ENCODE results near the gene FOXJ2.
"Not testable (repeated sequence)": the region's sequence is repeated elsewhere in the genome, so short reads cannot be mapped to it uniquely, and the experiment has no call there.

FOXJ2 gene

DNA sequence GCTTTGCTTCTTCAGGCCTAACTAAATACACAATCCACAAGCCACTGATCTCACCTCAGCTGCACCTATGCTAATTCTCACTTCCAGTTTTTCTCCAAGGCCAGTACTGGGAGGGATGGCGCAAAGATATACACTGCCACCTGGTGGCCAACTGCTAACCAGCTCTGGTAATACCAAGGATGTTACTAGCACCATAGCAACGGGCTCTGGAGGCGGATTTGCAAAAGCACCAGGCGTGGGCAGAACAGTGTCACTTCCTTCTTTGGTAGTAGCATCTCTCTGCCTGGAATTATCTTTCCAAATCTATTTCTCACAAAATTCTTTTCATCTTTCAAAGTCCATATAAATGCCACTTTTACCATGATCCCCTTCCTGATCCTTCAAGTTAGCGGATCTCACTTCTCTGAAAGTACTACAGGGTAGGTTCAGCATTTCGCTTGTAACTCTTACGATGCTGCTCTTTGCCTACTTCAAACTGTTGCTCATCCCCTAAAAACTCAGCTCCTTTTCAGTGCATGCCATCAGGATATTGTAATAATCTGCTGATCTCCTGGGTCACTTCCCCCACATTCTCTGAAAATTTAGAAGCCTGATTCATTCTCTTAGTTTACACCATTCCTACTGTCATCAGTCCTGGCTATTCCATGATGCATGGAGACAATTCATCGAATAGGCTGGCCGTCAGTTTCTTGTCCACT lies 37.1 kb upstream of the FOXJ2 start:
- H2BK12ac ChIP-seq (ENCODE audit: low read length in 2 of 2), result no peak overlapping the region
- H3K9ac ChIP-seq (ENCODE audit: low read length), result peak overlapping the region; percentile 91
- H3K14ac ChIP-seq (ENCODE audit: low read length in 2 of 2), result no peak overlapping the region
- no peak overlapping the region for H2BK120ac ChIP-seq (ENCODE audit: low read depth, low read length)
- H2AFZ ChIP-seq (ENCODE audit: low read depth, low read length), result no peak overlapping the region
- no peaks in the 10 kb centered on the region for H3K27me3 ChIP-seq (ENCODE audit: control insufficient read depth in 1 of 2, insufficient read depth in 1 of 2, low read length in 2 of 2)
- WGBS, result 22% methylated on average over 9 of the region's 9 CpGs
- H3K4me2 ChIP-seq (ENCODE audit: low read length, poor library complexity, severe bottlenecking), result no peak overlapping the region
- H3K23ac ChIP-seq (ENCODE audit: low read length in 2 of 2), result no peak overlapping the region
- H2AK5ac ChIP-seq (ENCODE audit: low read length, severe bottlenecking), result no peak overlapping the region
- no peaks in the 10 kb centered on the region for H3K4me1 ChIP-seq (ENCODE audit: control insufficient read depth, insufficient read depth, low read depth, low read length)
- H3K9me3 ChIP-seq (ENCODE audit: control insufficient read depth, low read length), result peaks cover 19% of the 10 kb centered on the region
- H3K18ac ChIP-seq (ENCODE audit: low read depth in 1 of 2, low read length in 2 of 2), result no peak overlapping the region
- H3K79me1 ChIP-seq (replicated peaks; ENCODE audit: low read length, poor library complexity, severe bottlenecking), result no peaks in the 10 kb centered on the region
- H3K4ac ChIP-seq (ENCODE audit: low read depth in 1 of 2, low read length in 2 of 2), result no peak overlapping the region
- DNase-seq, result peak; percentile 91
- no peak overlapping the region for H2BK15ac ChIP-seq (ENCODE audit: low read depth, poor library complexity, severe bottlenecking)
- no peak overlapping the region for H4K91ac ChIP-seq (ENCODE audit: low read length)
- H3K4me3 ChIP-seq (ENCODE audit: insufficient read depth in 1 of 2, low read depth in 1 of 2, low read length in 2 of 2), result peak overlapping the region in 1 of 2 experiments; percentile 66
- no peak overlapping the region for H2BK5ac ChIP-seq (ENCODE audit: low read depth, low read length, poor library complexity, severe bottlenecking)
- H4K8ac ChIP-seq (ENCODE audit: low read length), result no peak overlapping the region
- no peaks in the 10 kb centered on the region for H3K36me3 ChIP-seq (ENCODE audit: control insufficient read depth in 1 of 2, insufficient read depth in 2 of 2, low read depth in 1 of 2, low read length in 2 of 2)
- H3K27ac ChIP-seq (ENCODE audit: low read length, poor library complexity, severe bottlenecking), result no peak overlapping the region

DNA sequence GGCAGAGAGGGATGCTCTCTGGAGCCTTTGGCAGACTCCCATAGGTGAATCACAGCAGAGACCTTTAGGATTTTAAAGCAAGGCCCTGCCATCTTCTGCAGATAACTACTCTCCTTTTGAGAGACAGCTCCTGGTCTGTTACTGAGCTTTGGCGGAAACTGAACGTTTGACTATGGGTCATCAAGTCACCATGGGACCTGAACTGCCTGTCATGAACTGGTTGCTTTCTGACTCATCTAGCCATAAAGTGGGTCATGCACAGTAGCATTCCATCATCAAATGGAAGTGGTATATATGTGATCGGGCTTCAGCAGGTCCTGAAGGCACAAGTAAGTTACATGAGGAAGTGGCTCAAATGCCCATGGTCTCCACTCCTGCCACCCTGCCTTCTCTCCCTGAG lies 31.7 kb upstream of the FOXJ2 start:
- not testable (repeated sequence) for H2BK120ac ChIP-seq (ENCODE audit: low read depth, low read length); H3K14ac ChIP-seq (ENCODE audit: low read length in 2 of 2); H2AFZ ChIP-seq (ENCODE audit: low read depth, low read length); H3K4ac ChIP-seq (ENCODE audit: low read depth in 1 of 2, low read length in 2 of 2); H4K91ac ChIP-seq (ENCODE audit: low read length); H2BK5ac ChIP-seq (ENCODE audit: low read depth, low read length, poor library complexity, severe bottlenecking); H3K23ac ChIP-seq (ENCODE audit: low read length in 2 of 2); H4K8ac ChIP-seq (ENCODE audit: low read length); H3K27ac ChIP-seq (ENCODE audit: low read length, poor library complexity, severe bottlenecking); H2BK12ac ChIP-seq (ENCODE audit: low read length in 2 of 2); H3K79me1 ChIP-seq (replicated peaks; ENCODE audit: low read length, poor library complexity, severe bottlenecking); H3K4me1 ChIP-seq (ENCODE audit: control insufficient read depth, insufficient read depth, low read depth, low read length); H3K9ac ChIP-seq (ENCODE audit: low read length); H3K18ac ChIP-seq (ENCODE audit: low read depth in 1 of 2, low read length in 2 of 2); DNase-seq; H2BK15ac ChIP-seq (ENCODE audit: low read depth, poor library complexity, severe bottlenecking); H3K36me3 ChIP-seq (ENCODE audit: control insufficient read depth in 1 of 2, insufficient read depth in 2 of 2, low read depth in 1 of 2, low read length in 2 of 2); H3K27me3 ChIP-seq (ENCODE audit: control insufficient read depth in 1 of 2, insufficient read depth in 1 of 2, low read length in 2 of 2); H3K4me2 ChIP-seq (ENCODE audit: low read length, poor library complexity, severe bottlenecking); H2AK5ac ChIP-seq (ENCODE audit: low read length, severe bottlenecking); H3K4me3 ChIP-seq (ENCODE audit: insufficient read depth in 1 of 2, low read depth in 1 of 2, low read length in 2 of 2)
- H3K9me3 ChIP-seq (ENCODE audit: control insufficient read depth, low read length), result peaks cover 19% of the 10 kb centered on the region
- WGBS, result 73% methylated on average over 3 of the region's 3 CpGs

DNA sequence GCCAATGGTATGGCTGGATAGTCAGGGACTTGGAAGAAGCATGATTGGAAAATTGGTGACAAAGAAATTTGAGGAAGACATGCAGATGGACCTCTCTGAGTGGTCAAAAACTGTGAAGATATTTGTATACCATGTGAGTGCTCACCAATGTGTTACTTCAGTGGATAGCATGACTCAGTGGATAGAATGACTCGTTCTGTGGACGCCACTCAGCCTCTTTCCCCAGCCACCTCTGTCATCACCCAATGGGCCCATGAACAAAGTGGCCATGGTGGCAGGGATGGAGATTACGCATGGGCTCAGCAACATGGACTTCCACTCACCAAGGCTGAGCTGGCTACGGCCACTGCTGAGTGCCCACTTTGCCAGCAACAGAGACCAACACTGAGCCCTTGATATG lies 31.0 kb upstream of the FOXJ2 start:
- H2AFZ ChIP-seq (ENCODE audit: low read depth, low read length); H3K27ac ChIP-seq (ENCODE audit: low read length, poor library complexity, severe bottlenecking); H3K23ac ChIP-seq (ENCODE audit: low read length in 2 of 2); H2BK15ac ChIP-seq (ENCODE audit: low read depth, poor library complexity, severe bottlenecking); H3K14ac ChIP-seq (ENCODE audit: low read length in 2 of 2); H3K4ac ChIP-seq (ENCODE audit: low read depth in 1 of 2, low read length in 2 of 2); H3K79me1 ChIP-seq (replicated peaks; ENCODE audit: low read length, poor library complexity, severe bottlenecking); H4K8ac ChIP-seq (ENCODE audit: low read length); H2AK5ac ChIP-seq (ENCODE audit: low read length, severe bottlenecking); H2BK120ac ChIP-seq (ENCODE audit: low read depth, low read length); H2BK12ac ChIP-seq (ENCODE audit: low read length in 2 of 2); H3K18ac ChIP-seq (ENCODE audit: low read depth in 1 of 2, low read length in 2 of 2); H3K4me3 ChIP-seq (ENCODE audit: insufficient read depth in 1 of 2, low read depth in 1 of 2, low read length in 2 of 2); H4K91ac ChIP-seq (ENCODE audit: low read length); H3K4me1 ChIP-seq (ENCODE audit: control insufficient read depth, insufficient read depth, low read depth, low read length); DNase-seq; H3K9ac ChIP-seq (ENCODE audit: low read length); H2BK5ac ChIP-seq (ENCODE audit: low read depth, low read length, poor library complexity, severe bottlenecking); H3K27me3 ChIP-seq (ENCODE audit: control insufficient read depth in 1 of 2, insufficient read depth in 1 of 2, low read length in 2 of 2); H3K36me3 ChIP-seq (ENCODE audit: control insufficient read depth in 1 of 2, insufficient read depth in 2 of 2, low read depth in 1 of 2, low read length in 2 of 2); H3K4me2 ChIP-seq (ENCODE audit: low read length, poor library complexity, severe bottlenecking): not testable (repeated sequence)
- H3K9me3 ChIP-seq (ENCODE audit: control insufficient read depth, low read length), result peaks cover 16% of the 10 kb centered on the region
- 69% methylated on average over 4 of the region's 4 CpGs for WGBS

DNA sequence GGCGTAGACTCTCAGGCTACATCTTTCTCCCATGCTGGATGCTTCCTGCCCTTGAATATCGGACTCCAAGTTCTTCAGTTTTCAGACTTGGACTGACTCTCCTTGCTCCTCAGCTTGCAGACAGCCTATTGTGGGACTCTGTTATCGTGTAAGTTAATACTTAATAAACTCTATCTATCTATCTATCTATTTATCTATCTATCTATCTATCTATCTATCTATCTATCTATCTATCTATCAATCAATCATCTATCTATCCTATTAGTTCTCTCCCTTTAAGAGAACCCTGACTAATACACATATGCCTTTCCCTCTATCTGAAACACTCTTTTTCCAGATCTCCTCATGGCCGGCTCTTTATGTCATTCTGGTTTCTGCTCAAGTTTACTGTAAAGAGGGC lies 27.6 kb upstream of the FOXJ2 start:
- not testable (repeated sequence) for H2BK120ac ChIP-seq (ENCODE audit: low read depth, low read length); DNase-seq
- WGBS, result over 99% methylated on average over 4 of the region's 4 CpGs

More for the DNA sequence above, 27.6 kb upstream of the FOXJ2 start:
- not testable (repeated sequence) for H3K79me1 ChIP-seq (replicated peaks; ENCODE audit: low read length, poor library complexity, severe bottlenecking); H3K9ac ChIP-seq (ENCODE audit: low read length); H3K27me3 ChIP-seq (ENCODE audit: control insufficient read depth in 1 of 2, insufficient read depth in 1 of 2, low read length in 2 of 2); H3K9me3 ChIP-seq (ENCODE audit: control insufficient read depth, low read length); H3K23ac ChIP-seq (ENCODE audit: low read length in 2 of 2); H3K18ac ChIP-seq (ENCODE audit: low read depth in 1 of 2, low read length in 2 of 2); H2AK5ac ChIP-seq (ENCODE audit: low read length, severe bottlenecking); H2BK5ac ChIP-seq (ENCODE audit: low read depth, low read length, poor library complexity, severe bottlenecking); H3K36me3 ChIP-seq (ENCODE audit: control insufficient read depth in 1 of 2, insufficient read depth in 2 of 2, low read depth in 1 of 2, low read length in 2 of 2); H3K4ac ChIP-seq (ENCODE audit: low read depth in 1 of 2, low read length in 2 of 2); H4K91ac ChIP-seq (ENCODE audit: low read length); H2AFZ ChIP-seq (ENCODE audit: low read depth, low read length); H3K27ac ChIP-seq (ENCODE audit: low read length, poor library complexity, severe bottlenecking); H3K4me2 ChIP-seq (ENCODE audit: low read length, poor library complexity, severe bottlenecking); H3K4me3 ChIP-seq (ENCODE audit: insufficient read depth in 1 of 2, low read depth in 1 of 2, low read length in 2 of 2); H3K4me1 ChIP-seq (ENCODE audit: control insufficient read depth, insufficient read depth, low read depth, low read length); H4K8ac ChIP-seq (ENCODE audit: low read length); H2BK15ac ChIP-seq (ENCODE audit: low read depth, poor library complexity, severe bottlenecking); H3K14ac ChIP-seq (ENCODE audit: low read length in 2 of 2); H2BK12ac ChIP-seq (ENCODE audit: low read length in 2 of 2)

Measured in mesenchymal stem cell (in vitro differentiated cells and primary cell).